GM18519 (cell line): ENCODE data around the gene VEGFC.

Experiments
- ATAC-seq: cut with Tn5 transposase; IDR thresholded peaks from one replicate; pipeline ENCODE4 v1.9.1; 2021; ENCODE audit warnings: mild to moderate bottlenecking, moderate library complexity; ENCODE audit not compliant: unreplicated experiment, low FRiP score

Gene VEGFC, protein sequence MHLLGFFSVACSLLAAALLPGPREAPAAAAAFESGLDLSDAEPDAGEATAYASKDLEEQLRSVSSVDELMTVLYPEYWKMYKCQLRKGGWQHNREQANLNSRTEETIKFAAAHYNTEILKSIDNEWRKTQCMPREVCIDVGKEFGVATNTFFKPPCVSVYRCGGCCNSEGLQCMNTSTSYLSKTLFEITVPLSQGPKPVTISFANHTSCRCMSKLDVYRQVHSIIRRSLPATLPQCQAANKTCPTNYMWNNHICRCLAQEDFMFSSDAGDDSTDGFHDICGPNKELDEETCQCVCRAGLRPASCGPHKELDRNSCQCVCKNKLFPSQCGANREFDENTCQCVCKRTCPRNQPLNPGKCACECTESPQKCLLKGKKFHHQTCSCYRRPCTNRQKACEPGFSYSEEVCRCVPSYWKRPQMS

DNA sequence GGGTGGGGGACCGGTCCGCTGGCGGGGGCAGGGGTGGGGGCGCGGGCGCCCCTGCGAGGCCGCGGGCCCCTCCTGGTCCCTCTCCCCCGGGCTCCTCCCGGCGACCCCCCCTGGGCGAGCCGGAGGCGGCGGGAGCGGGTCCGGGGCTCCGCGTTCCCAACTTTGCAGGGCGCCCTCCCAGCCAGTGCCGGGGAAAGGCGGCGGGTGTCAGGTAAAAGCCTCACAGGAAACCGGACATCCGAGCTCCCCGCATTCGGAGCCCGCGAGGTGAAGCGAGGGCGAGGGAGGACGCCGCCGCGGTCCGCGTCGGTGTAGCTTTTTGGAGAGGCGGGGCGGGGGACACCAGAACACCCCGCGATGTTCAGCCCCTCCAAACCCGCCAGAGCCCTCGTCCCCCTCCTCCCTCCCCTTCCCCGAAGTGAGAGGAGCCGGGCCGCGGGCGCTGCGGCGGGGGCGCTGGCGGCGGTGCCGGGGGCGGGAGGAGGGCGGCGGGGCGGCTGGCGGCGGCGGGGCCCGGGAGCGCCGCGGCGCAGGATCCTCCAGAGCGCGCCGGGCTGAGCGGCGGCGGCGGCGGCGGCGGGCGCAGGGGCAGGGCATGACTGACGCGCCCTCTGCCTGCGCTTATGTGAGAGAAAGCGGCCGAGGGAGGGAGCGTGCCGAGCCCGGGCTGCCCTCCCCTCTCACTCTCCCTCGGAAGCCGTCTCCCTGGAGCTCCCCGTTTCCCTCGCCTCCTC lies at the start of gene VEGFC:
Gene VEGFC (minus strand): TSS at position 597 of the 734 bp plus-strand sequence. CDS start 611 bp downstream, outside the sequence.
- ATAC-seq = peak; percentile 40

DNA sequence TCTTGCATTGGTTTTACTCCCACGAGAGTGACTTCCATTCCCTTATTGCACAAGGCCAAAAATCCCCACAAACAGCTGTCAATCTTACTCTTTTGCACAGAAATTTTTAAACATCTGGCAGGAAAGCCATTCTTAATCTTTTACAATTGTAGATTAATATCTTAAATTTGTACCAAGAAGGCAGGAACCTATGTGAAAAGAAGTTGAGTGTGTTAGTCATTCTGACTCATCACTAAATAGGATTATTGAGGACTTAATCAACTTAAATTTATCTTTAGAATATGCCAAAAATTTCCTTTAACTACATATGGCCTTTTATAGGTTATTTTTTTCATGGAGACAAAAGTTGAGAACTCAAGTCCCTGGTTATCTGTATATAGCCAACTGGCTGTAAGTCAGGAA lies 49.0 kb upstream of the VEGFC start:
- ATAC-seq = no peak

DNA sequence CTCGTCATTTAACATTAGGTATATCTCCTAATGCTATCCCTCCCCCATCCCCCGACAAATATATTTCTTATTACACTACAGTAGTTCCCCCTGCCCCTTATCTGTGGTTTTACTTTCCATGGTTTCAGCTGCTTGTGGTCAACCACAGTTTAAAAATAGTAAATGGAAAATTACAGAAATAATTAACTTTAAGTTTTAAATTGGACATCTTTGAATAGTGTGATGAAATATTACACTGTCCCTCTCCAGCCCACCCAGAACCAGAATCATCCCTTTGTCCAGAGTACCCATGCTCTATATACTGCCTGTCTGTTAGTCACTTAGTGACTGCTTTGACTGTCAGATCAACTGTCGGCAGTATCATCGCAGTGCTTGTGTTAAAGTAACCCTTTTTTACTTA lies 47.4 kb upstream of the VEGFC start:
- ATAC-seq = no peak

DNA sequence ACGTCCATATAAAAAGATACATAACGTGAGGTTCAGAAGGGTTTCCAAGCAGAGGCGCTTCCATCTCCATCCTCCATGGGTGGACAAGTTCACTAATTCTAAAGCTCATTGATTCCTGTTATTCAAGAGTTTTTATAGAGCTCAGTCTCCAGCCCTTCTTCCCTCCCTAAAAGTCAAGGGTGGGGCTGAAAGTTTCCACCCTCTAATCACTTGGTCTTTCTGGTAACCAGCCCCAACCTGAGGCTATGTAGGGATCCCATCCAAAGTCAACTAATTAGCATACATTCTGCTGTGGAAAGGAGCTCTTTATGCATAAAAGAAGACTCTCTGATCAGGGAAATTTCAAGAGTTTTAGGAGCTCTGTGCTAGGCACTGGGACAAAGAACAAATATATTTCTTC lies 46.9 kb upstream of the VEGFC start:
- no peak for ATAC-seq

DNA sequence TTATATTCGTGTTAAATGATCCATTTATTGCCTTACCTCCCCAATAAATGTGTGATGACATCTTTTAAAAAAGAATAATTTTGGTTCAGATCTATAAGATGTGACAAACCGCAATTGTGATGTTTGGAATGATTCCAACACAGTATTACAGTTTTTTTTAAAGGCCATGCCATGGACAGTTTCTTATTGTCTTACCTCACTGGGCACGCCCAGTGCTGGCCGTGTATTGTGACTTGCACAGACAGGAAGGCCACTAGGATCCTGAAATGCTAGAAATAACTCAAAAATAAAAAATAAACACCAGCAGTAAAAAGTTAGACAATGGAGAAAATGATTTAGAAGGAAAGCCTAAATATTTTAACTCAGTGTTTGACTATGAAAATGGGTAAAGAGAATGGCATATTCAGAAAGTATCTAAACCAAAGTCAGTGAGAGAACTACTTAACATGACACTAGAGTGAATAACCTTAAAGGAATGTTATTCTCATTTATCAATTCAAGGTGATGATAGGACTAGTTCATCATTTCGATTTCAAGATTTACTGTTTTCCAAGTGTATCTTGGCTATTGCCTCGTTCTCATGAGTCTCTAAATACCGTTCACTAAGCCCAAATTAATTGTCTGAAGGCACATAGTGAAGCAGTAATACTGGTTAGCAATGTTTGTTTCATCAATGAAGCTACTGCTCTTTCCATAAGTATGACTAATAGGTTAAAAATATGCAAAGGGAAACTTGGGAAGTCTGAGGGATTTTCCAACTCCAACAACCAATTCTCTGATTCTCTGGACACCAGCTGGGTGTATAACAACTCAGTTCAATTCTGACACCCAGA lies 46.1 kb upstream of the VEGFC start:
- no peak for ATAC-seq

DNA sequence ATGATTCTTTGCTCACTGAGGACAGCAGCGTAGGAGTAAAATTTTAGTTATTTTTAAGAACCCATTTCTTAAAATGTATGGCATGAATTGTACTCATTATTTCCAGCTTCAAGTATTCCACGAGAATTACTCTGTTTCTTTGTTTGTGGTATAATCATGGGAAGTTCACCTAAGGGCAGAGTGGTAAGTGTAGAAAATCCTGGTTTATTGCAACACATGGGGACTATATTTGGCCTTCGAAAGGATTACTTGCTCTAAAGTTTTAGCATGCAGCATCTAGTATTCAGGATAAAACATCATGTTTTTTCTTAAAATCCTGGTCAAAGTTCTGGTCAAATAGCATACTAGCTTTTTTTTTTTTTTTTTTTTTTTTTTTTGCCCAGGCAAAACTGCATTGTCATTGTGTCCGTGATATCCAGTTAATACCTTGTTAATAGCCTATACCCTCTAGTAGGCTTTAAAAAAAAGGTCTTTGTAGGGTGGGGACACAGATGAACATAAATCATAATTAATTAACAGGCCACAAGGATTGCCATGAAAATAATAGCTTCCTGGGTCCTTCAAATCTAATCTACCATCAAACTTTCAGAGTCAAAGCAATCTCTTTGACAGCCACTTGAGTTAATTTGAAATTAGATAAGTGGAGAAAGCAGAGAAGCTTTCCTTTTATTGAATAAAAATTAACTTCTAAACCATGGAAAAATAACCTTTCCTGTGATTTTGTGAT lies 44.6 kb upstream of the VEGFC start:
- no peak for ATAC-seq

DNA sequence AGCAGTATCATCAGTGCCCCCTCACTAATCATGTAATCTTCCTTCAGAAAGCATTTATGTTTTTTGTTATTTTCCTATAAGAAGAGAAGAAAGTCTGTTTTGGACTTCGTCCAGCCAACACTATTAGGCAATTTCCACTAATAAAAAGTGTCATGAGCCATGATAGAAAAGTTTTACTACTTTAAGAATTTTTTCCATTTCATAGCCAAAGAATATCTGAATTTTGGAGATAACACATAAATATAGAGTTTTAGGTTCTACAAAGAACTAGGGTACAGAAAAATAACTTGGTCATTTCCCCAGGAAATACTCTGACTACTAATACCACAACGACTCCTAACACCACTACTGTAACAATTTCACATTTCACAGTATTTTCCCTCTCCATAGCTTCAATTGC lies 41.8 kb upstream of the VEGFC start:
- ATAC-seq = no peak

DNA sequence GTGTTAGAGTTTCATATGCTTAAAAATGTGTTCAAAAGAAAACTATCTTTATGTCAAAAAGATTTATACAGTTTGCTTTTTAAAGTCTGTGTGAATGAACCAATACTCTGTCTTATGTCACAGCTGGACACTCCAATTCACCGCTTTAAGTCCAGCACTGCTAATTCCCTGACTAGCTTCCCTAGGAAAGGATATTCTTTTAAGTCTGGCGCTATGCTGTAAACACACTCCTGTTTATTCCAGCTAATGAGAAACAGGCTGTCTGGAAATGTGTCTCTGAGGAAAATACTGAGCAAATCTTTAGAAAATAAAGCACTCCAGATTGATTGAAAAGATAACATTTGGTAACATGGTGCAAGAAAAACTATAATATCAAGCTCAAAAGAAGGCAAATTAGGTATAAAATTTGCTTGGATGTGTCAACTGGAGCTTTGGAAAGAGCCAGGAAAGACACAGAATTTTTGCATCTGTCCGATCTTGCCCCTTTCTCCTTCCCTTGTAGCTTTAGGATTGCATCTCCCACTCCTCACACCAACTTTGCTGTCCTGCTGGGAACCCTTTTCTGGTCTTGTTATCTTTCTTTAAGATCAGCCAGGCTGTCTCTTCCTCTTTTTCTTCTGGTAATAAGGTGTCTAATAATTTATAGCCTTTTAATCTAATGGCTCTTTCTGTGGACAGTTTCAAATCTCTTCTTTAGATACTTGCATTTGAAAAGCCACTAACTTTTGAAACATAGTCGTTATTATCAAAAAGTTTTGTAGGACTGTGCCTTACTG lies 40.9 kb upstream of the VEGFC start:
- ATAC-seq = no peak

DNA sequence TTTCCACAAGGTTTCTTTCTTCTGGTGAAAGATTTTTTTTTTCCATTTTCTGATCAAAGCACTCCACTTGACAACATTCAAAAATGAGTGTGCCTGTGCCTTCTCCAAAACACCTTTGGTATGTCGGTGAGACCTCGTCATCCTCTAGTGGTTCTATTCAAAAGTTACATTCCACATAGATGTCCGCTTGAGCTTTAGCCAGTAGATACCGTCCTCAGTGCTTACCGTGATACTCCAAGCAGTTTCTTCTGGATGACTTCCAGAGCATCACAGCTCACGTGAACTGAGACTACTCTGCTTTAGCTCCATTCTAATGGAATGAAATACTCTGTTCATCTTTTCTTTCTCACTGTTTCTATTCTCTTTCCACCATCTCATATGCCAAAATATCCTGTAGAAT lies 38.2 kb upstream of the VEGFC start:
- ATAC-seq = no peak

DNA sequence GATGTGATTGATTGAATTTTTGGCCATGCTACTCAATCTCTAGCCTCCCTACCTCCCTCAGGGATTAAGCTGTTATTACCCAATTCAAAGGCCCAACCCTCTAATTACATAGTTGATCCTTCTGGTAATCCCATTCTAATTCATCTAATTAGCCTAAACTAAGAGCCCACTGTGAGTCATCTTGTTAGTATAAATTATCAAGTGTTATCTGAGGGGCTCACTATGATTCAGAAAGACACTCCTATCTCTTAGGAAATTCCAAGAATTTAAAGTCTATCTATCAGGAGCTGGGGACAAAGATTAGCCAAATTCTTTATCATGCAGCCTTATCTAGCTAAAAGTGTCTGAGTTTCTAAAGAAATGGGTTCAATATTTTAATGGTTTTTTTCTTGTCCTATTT lies 32.9 kb upstream of the VEGFC start:
- ATAC-seq = no peak

DNA sequence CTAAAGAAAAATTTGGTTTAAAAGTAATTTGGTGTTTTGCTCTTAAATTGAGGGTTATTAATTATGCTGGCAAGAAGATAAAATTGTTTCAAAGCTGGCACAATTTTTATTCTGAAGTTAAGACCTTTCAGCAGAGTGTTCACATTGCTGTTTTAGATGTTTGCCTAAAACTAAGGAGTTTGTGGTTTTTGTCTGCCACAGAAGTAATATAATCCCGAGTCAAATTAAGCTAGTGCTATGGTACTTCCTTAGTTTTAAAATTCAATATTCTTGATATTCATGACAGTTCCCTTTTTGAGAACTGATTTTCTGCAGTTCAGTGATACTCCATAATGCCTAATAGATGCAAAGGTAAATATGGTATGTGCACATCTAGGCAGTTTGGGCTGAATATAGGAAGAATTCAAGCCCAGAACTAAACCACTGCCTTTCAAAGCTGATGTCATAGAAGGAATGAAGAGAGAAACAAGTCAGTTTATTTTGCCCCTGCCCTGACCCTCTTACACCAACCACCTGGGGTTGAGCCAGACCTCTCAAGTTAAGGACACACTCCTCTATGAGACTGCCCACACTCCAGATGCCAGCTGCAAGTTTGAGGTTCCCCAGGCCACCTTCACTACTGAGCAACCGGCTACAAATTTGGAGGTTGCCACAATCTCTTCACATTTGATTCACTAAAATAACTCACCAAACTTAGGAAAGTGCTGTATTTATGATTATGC lies 32.1 kb upstream of the VEGFC start:
- ATAC-seq = no peak

DNA sequence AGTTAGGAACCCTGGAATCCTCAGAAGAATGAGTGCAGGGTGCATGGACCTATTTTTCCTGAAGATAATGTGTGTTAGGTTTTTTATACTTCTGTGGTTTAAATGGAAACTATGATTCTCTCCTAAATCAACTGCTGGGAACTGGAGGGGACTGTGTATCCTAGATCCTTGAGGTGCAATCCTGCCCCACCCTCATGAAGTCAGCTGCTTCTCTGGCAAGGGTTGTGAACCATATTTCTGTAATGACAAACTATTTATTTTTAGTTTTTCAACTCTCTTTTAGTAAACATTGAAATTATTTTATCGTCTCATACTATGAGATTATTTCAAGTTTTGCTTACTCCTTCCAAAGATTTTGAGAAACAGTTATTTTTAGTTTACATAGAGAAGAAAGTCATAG lies 25.8 kb upstream of the VEGFC start:
- no peak for ATAC-seq

DNA sequence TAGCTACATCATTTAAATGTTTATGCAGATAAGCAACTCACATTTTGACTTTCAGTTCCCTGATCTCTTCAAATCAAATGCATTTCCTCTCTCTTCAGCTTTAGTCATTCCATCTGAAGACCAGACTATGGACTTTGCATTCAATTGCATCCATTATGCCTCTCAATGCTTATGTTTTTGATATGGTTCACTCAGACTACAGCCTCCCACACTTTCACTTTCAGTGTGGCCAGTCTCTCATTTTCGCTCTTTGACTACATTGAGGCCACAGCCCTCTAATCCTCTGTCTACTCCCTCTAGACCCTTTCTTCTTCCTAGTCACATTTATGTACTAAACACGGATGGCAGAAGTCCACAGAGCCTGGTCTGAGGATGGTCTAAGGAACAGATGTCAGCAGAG lies 24.5 kb upstream of the VEGFC start:
- peak; percentile 58 for ATAC-seq

DNA sequence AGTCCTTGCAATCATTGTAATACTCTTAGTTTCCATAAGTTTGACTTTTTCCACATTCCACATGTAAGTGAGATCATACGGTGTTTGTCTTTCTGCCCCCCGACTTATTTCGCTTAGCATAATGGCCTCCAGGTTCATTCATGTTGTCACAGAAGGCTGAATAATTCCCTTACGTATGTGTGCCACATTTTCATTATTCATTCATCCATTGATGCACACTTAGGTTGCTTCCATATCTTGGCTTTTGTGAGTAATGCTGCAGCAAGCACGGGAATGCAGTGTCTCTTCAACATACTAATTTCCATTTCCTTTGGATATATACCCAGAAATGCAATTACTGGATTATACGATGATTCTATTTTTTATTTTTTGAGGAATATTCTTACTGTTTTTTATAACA lies 22.0 kb upstream of the VEGFC start:
- ATAC-seq = no peak

DNA sequence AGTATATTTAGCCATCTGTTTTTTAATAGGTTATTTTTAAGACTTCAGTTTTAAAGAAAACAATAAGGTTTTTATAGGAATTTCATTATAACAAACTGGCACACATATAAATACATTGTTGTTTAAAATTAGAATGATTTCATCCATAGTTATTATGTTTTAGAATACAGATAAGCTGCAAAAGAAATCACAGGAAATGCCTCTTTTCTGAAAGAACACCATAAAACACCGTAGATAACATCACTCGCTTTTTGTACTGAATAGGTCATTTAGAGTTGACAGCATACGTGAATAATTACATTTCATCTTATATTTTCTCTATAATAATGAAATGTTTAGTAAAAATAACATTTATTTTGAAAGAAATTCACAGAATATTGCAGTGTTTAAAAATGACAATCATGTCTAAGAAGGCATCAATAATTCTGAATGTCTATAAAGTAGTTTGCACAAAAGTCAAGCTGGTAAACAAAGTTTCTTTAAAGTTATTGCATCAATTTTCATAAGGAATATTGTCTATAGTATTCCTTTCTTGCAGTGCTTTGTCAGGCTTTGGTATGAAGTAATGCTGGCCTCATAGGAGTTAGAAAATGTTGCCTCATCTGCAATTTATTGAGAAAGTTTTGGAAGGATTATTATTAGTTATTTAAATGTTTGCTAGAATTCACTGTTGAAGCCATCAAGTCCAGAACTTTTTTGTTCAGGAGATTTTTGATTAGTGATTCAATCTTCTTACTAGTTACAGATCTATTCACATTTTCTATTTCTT lies 17.9 kb upstream of the VEGFC start:
- no peak for ATAC-seq

DNA sequence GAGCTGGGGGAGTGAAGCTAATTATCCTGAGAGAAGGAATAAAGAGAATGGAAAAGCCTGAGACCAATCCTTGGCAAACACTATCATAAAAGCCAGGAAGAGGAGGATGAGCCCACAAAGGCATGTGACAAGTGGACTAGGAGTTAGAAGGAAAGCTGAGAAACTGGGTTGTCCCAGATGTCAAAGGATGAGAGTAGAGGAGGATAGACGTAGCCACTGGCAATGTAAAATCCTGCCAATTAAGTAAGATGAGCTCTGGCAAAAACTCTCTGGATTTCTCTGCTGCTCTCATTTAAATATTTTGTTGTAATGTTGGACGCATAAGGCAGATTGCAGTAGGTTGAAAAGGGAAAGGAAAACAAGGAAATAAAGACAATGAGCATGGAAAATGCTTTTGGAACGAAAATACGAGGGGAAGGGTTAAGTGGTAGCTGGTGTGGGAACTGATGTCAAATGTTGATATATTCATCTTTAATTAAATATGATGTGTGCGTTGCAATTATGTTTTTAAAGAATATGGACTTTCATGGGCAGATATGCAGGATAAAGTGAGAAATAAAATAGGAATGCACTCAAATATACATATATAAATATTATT lies 14.2 kb upstream of the VEGFC start:
- no peak for ATAC-seq

DNA sequence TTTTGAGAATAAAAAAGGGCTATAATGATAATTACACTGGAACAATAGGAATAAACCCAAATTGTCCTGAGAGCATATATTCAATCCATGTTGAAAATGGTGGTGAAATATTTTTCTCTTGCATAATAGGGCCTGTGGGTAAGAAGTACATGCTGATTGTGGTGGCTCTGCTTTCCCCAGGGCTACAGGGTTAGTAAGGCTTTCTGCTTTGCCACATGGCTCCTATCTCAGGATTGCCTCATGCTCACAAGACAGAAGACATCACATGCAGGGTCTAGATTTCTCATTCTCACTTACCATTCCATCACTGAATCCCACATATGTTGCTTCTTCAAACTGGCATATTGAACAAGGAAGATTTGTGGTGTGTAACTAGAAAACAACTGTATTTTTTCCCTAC lies 12.4 kb upstream of the VEGFC start:
- ATAC-seq = no peak
